H9 (cell line): ENCODE results near the gene RFC4. TPM values are rescaled to one million over a fixed set of nuclear protein-coding genes. Genes with fewer than 3 reads are reported as not detected.
A peak's percentile ranks its signal among the peaks of the same experiment; 100 is the strongest.

ENCODE experiments used
- DNase-seq: peaks from one replicate; pipeline ENCODE4 v3.0.0-alpha.2; 2017
- H2AFZ ChIP-seq: one replicate; pipeline ENCODE4 v1.6.1; 2013; ENCODE audit warnings: mild to moderate bottlenecking, low read length, control low read depth, moderate library complexity
- H2AK5ac ChIP-seq: 2 replicates; pipeline ENCODE4 v1.6.1; 2013; ENCODE audit warnings: low read length, control low read depth, mixed read lengths; ENCODE audit not compliant: insufficient read length
- H2BK120ac ChIP-seq: one replicate; pipeline ENCODE4 v1.6.1; 2013; ENCODE audit warnings: low read depth, mild to moderate bottlenecking, low read length, control low read depth, inconsistent platforms; ENCODE audit not compliant: poor library complexity, severe bottlenecking
- H2BK12ac ChIP-seq: 2 replicates; pipeline ENCODE4 v1.6.1; 2013; ENCODE audit warnings: low read length, control low read depth, mixed read lengths, low read depth; ENCODE audit not compliant: insufficient read length
- H2BK15ac ChIP-seq: 2 replicates; pipeline ENCODE4 v1.6.1; 2013; ENCODE audit warnings: low read depth, low read length, control low read depth
- H2BK20ac ChIP-seq: one replicate; pipeline ENCODE4 v1.6.1; 2013; ENCODE audit warnings: low read depth, mild to moderate bottlenecking, low read length, control low read depth, inconsistent platforms; ENCODE audit not compliant: poor library complexity, severe bottlenecking
- H2BK5ac ChIP-seq: 2 replicates; pipeline ENCODE4 v1.6.1; 2013; ENCODE audit warnings: low read length, control low read depth, mixed read lengths; ENCODE audit not compliant: insufficient read length
- H3K14ac ChIP-seq: 2 replicates; pipeline ENCODE4 v1.6.1; 2013; ENCODE audit warnings: low read length, control low read depth; ENCODE audit not compliant: insufficient read depth
- H3K18ac ChIP-seq: 2 replicates; pipeline ENCODE4 v1.6.1; 2013; ENCODE audit warnings: low read depth, mild to moderate bottlenecking, mixed read lengths, low read length, control low read depth; ENCODE audit not compliant: insufficient read length
- H3K23ac ChIP-seq: 2 replicates; pipeline ENCODE4 v1.6.1; 2013; ENCODE audit warnings: low read length, control low read depth, mixed read lengths, low read depth; ENCODE audit not compliant: insufficient read length
- H3K23me2 ChIP-seq: 2 replicates; pipeline ENCODE4 v1.6.1; 2013; ENCODE audit warnings: low read depth, mild to moderate bottlenecking, mixed read lengths, low read length, control low read depth; ENCODE audit not compliant: insufficient read length, poor library complexity, severe bottlenecking
- H3K27ac ChIP-seq: 2 replicates; pipeline ENCODE4 v1.5.1; 2013; ENCODE audit warnings: low read length, control low read depth, mixed read lengths, low read depth; ENCODE audit not compliant: insufficient read length
- H3K27me3 ChIP-seq: 2 replicates; pipeline ENCODE4 v1.6.1; 2013; ENCODE audit warnings: low read length, control low read depth, inconsistent platforms; ENCODE audit not compliant: insufficient read depth
- H3K4ac ChIP-seq: 2 replicates; pipeline ENCODE4 v1.6.1; 2013; ENCODE audit warnings: low read depth, mild to moderate bottlenecking, control low read depth, inconsistent platforms, low read length, moderate library complexity
- H3K4me1 ChIP-seq: 2 replicates; pipeline ENCODE4 v1.6.1; 2013; ENCODE audit warnings: low read length, control low read depth, inconsistent platforms; ENCODE audit not compliant: insufficient read depth
- H3K4me2 ChIP-seq: 2 replicates; pipeline ENCODE4 v1.6.1; 2013; ENCODE audit warnings: low read length, control low read depth, mixed read lengths; ENCODE audit not compliant: insufficient read length, insufficient read depth
- H3K56ac ChIP-seq: 2 replicates; pipeline ENCODE4 v1.6.1; 2013; ENCODE audit warnings: low read depth, mild to moderate bottlenecking, mixed read lengths, low read length, control low read depth; ENCODE audit not compliant: insufficient read length
- H3K79me1 ChIP-seq: 2 replicates; pipeline ENCODE4 v1.6.1; 2013; ENCODE audit warnings: low read depth, mild to moderate bottlenecking, moderate library complexity, low read length, control low read depth, inconsistent platforms; ENCODE audit not compliant: insufficient read depth, poor library complexity, severe bottlenecking
- H3K79me2 ChIP-seq: 2 replicates; pipeline ENCODE4 v1.6.1; 2013; ENCODE audit warnings: low read length, control low read depth, inconsistent platforms; ENCODE audit not compliant: insufficient read depth
- H3K9ac ChIP-seq: 2 replicates; pipeline ENCODE4 v1.6.1; 2013; ENCODE audit warnings: low read length, control low read depth, mixed read lengths; ENCODE audit not compliant: insufficient read length; ENCODE audit errors: extremely low read depth
- H3K9me3 ChIP-seq: one replicate; pipeline ENCODE4 v1.6.1; 2013; ENCODE audit warnings: low read depth, low read length, inconsistent platforms; ENCODE audit not compliant: control insufficient read depth
- H3T11ph ChIP-seq: one replicate; pipeline ENCODE4 v1.6.1; 2013; ENCODE audit warnings: mild to moderate bottlenecking, low read length, control low read depth, inconsistent platforms
- H4K20me1 ChIP-seq: one replicate; pipeline ENCODE4 v1.6.1; 2013; ENCODE audit not compliant: control insufficient read depth, insufficient read length, insufficient read depth
- H4K5ac ChIP-seq: 2 replicates; pipeline ENCODE4 v1.6.1; 2013; ENCODE audit warnings: low read depth, mild to moderate bottlenecking, mixed read lengths, low read length, control low read depth; ENCODE audit not compliant: insufficient read length
- H4K8ac ChIP-seq: replicated peaks from 2 replicates; pipeline ENCODE4 v1.6.1; 2013; ENCODE audit warnings: low read length, control low read depth, mixed read lengths, low read depth; ENCODE audit not compliant: insufficient read length
- H4K91ac ChIP-seq: 2 replicates; pipeline ENCODE4 v1.6.1; 2013; ENCODE audit warnings: low read depth, mild to moderate bottlenecking, moderate library complexity, mixed read lengths, low read length, control low read depth; ENCODE audit not compliant: insufficient read length
- H3K27ac Mint-ChIP-seq, 3 experiments: 2 replicates in 2 of 3; 3 replicates in 1 of 3; pipeline ENCODE4 v1.8.0; 2020 to 2021; ENCODE audit warnings: mixed read lengths in 3 of 3, mild to moderate bottlenecking in 1 of 3, moderate library complexity in 1 of 3
- H3K27me3 Mint-ChIP-seq: 2 replicates; pipeline ENCODE4 v1.8.0; 2021; ENCODE audit warnings: low read depth, mild to moderate bottlenecking, moderate library complexity, mixed read lengths
- H3K36me3 Mint-ChIP-seq, 3 experiments: 2 replicates in 2 of 3; 3 replicates in 1 of 3; pipeline ENCODE4 v1.8.0; 2020 to 2021; ENCODE audit warnings: low read depth in 3 of 3, mixed read lengths in 3 of 3; ENCODE audit not compliant: insufficient read depth in 1 of 3
- H3K4me1 Mint-ChIP-seq, 2 experiments: 2 replicates each; pipeline ENCODE4 v1.8.0; 2020; ENCODE audit warnings: mixed read lengths in 2 of 2
- H3K4me3 Mint-ChIP-seq, 2 experiments: 2 replicates in 1 of 2; 3 replicates in 1 of 2; pipeline ENCODE4 v1.8.0; 2020 to 2021; ENCODE audit warnings: mild to moderate bottlenecking in 2 of 2, mixed read lengths in 2 of 2, moderate library complexity in 1 of 2
- H3K9me3 Mint-ChIP-seq, 2 experiments: 2 replicates in 1 of 2; 3 replicates in 1 of 2; pipeline ENCODE4 v1.8.0; 2020; ENCODE audit warnings: mild to moderate bottlenecking in 2 of 2, mixed read lengths in 2 of 2, moderate library complexity in 1 of 2
- WGBS: extraction: QIAGEN DNeasy Blood & Tissue Kit; methylation state at CpG from one replicate; pipeline ENCODE4 v1.1.7; 2013; ENCODE audit warnings: missing lambda C conversion rate, low lambda C conversion rate, mixed read lengths; ENCODE audit not compliant: insufficient read length; ENCODE audit errors: extremely low coverage; 5-methylcytosine and 5-hydroxymethylcytosine counted together
- microRNA-seq: library from miRNA; unstranded; fragments of <30 nt; microRNA quantifications from one replicate; pipeline ENCODE4, GENCODE V29; 2020; ENCODE audit warnings: borderline microRNAs expressed
- total RNA-seq: library from RNA; stranded (reverse); gene quantifications from 2 replicates; pipeline ENCODE4 v1.2.1, GENCODE V29; 2021
- TF ChIP-seq, protein P1 (sequence below): fragments of 200-600 bp; sonication (generic); conservative IDR thresholded peaks from 3 replicates; pipeline ENCODE4 v1.8.0; 2021; ENCODE audit warnings: antibody characterized with exemption, mild to moderate bottlenecking

The RFC4 gene
- total RNA-seq, 1 experiment from 2014 or later = 108 TPM

- Mint-ChIP-seq H3K27me3 (peaks cover 2% of the 10 kb centered on the region), H3K27ac (no peak overlapping the region), H3K9me3 (no peaks in the 10 kb centered on the region), H3K36me3 (no peaks in the 10 kb centered on the region; a peak in 1 of 7 replicates), H3K4me3 (no peak overlapping the region), H3K4me1 (peaks cover 18 to 19% of the 10 kb centered on the region in 2 experiments)
- Histone ChIP-seq H3K79me1 (no peaks in the 10 kb centered on the region), H3K4me1 (peaks cover 8% of the 10 kb centered on the region; the same call in 1 of the 2 replicates), H3K27me3 (no peaks in the 10 kb centered on the region), H3K4ac (no peak overlapping the region), H3K4me2 (no peak overlapping the region), H2BK15ac (no peak overlapping the region), H4K20me1 (no peaks in the 10 kb centered on the region), H4K8ac (no peak overlapping the region), H2BK12ac (no peak overlapping the region), H3K9ac (no peak overlapping the region), H3K23me2 (no peaks in the 10 kb centered on the region), H3T11ph (no peak overlapping the region), H2BK120ac (no peak overlapping the region), H3K27ac (no peak overlapping the region), H2AFZ (no peak overlapping the region), H2BK20ac (no peak overlapping the region), H3K14ac (no peak overlapping the region), H3K79me2 (no peaks in the 10 kb centered on the region), H3K56ac (no peak overlapping the region), H3K9me3 (no peaks in the 10 kb centered on the region), H4K91ac (no peak overlapping the region), H2AK5ac (no peak overlapping the region), H3K18ac (no peak overlapping the region), H4K5ac (no peak overlapping the region), H2BK5ac (no peak overlapping the region), H3K23ac (no peak overlapping the region)
- no CpG with 5 or more reads among the region's 7 CpGs for WGBS
- TF ChIP-seq, protein P1, sequence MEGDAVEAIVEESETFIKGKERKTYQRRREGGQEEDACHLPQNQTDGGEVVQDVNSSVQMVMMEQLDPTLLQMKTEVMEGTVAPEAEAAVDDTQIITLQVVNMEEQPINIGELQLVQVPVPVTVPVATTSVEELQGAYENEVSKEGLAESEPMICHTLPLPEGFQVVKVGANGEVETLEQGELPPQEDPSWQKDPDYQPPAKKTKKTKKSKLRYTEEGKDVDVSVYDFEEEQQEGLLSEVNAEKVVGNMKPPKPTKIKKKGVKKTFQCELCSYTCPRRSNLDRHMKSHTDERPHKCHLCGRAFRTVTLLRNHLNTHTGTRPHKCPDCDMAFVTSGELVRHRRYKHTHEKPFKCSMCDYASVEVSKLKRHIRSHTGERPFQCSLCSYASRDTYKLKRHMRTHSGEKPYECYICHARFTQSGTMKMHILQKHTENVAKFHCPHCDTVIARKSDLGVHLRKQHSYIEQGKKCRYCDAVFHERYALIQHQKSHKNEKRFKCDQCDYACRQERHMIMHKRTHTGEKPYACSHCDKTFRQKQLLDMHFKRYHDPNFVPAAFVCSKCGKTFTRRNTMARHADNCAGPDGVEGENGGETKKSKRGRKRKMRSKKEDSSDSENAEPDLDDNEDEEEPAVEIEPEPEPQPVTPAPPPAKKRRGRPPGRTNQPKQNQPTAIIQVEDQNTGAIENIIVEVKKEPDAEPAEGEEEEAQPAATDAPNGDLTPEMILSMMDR = no peak
- DNase-seq = no peak
Measured at GRCh38 chr3:186742618-186743380, 63.5 kb downstream of the RFC4 start.

Small RNA genes within 50 kb of the gene (microRNA-seq; reads per million reads assigned to microRNA genes)
- 1.4 reads per million, percentile 10 among the genes with 10 or more reads in this experiment for gene MIR1248

Other genes with a start within 250 kb of the RFC4 start
- 7.4 and 8.6 TPM in 2 replicates for gene TBCCD1, start 239.1 kb downstream of the RFC4 start, total RNA-seq
- 57.4 and 61.2 TPM in 2 replicates for gene DNAJB11, start 235.8 kb downstream of the RFC4 start, total RNA-seq
- 0.13 TPM in 1 of 2 replicates, not detected in the other for gene AHSG, start 193.4 kb downstream of the RFC4 start, total RNA-seq
- gene FETUB, start 166.1 kb downstream of the RFC4 start, total RNA-seq = not detected in 2 replicates
- gene HRG, start 140.5 kb downstream of the RFC4 start, total RNA-seq = not detected in 2 replicates
- not detected in 2 replicates for gene KNG1, start 89.1 kb downstream of the RFC4 start, total RNA-seq
- gene EIF4A2, start 22.9 kb downstream of the RFC4 start, total RNA-seq = 398 and 417 TPM in 2 replicates
- not detected in 2 replicates for gene ADIPOQ, start 36.2 kb upstream of the RFC4 start, total RNA-seq
- 139 and 141 TPM in 2 replicates for gene ST6GAL1, start 124.0 kb upstream of the RFC4 start, total RNA-seq